Measurements from ENCODE around the gene MATN4.

MATN4 gene

DNA sequence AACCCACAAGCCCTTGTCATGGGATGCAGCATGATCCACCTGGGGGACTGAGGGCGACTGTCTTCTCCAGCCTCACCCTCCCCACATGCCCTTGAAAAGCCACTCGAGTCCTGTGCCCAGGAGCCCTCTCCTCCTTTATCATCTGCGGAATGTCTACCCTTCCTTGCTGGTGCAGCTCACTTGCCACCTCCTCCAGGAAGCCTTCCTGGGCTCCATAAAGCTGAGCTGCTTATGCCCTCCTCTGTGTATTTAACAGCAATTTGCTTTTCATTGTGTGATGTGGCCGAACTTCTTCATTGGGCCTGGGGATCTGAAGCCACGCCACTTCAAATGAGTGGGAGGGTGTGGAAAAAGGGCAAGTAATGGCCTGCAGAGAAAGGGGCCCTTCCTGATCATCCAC is 19.2 kb downstream of the MATN4 start:
- no peak for DNase-seq

GRCh38 chr20:45288376-45288775 is 19.7 kb downstream of the MATN4 start:
- DNase-seq: no peak

GRCh38 chr20:45283551-45284057 is 24.5 kb downstream of the MATN4 start:
- no peak for DNase-seq

DNA sequence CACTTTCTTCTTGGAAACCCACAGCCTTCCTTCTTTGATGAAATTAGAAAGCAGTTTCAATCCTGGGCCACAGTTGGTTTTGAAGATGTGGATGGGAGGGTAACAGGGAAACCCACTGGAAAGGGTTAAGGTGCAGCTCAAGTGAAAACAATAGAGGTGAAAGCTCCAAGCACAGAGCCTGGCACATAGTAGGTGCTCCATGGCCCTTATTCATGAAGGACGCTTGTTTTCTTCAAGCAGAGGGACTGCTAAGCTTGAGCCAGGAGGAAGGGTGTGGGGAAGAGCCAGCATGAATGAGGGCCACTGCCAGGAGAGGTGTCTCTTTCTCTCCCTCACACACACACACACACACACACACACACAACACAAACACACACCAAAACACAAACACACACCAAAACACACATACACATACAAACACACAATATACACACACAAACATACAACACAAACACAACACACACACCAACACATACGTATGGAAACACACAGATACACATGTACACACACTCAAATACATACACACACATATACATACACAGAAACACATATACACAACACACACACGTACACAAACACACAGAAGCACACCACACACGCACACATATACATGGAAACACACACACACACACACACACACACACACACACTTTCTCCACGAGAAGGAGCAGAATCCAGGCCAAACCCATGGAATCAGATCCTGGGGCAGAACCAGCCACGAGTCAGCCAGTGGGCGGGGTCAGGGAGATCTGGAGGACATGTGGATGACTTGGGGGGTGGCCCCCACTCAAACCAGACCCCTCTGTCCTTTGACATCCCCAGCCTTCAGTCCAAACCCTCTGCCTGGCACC is 25.2 kb downstream of the MATN4 start:
- no peak for DNase-seq

- no peak for DNase-seq
Observed at GRCh38 chr20:45279992-45280391, 28.1 kb downstream of the MATN4 start.

DNA sequence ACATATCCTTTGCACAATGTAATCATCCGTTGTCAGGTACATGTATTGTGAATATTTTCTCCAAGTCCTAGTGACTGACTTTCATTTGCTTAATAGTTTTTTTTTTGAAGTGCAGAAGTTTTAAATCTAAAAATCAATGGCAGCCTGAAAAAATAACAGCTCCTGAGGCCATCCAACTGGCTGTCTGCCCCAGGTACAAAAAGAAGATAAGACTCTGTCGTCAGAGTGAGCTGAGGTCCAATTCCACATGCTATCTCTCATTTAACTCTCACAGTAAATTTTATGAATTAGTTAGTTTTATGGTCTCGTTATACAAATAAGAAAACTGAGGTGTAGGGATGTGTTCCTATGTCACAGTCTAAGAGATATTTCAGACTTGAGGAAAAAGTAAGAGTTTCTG is 32.8 kb downstream of the MATN4 start:
- no peak for DNase-seq

GRCh38 chr20:45269754-45270270 is 38.3 kb downstream of the MATN4 start:
- DNase-seq: no peak

GRCh38 chr20:45269056-45269455 is 39.0 kb downstream of the MATN4 start:
- no peak for DNase-seq

GRCh38 chr20:45268531-45268930 is 39.6 kb downstream of the MATN4 start:
- no peak for DNase-seq

- no peak for DNase-seq
Observed at GRCh38 chr20:45266977-45267376, 41.1 kb downstream of the MATN4 start.

- no peak for DNase-seq
Observed at GRCh38 chr20:45263556-45264266, 44.4 kb downstream of the MATN4 start.

DNA sequence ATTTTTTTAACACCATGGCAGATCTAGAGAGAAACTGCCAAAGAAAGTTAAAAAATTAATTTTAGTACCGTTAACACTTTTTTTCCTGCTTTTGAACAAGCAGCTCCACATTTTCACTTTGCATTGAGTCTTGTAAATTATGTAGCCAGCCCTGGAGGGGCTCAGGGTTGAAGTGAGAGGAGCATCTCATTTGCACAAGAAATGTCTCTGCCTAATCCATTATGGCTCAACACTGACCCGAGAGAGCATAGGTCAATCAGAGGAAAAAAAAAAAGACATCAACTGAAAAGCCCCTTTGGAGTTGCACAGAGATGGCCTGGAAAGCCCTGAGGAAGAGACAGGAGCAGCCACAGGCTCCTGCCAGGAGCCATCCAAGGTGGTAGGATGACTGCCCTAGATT is 49.4 kb downstream of the MATN4 start:
- no peak for DNase-seq

- DNase-seq: no peak
Observed at GRCh38 chr20:45258259-45258658, 49.8 kb downstream of the MATN4 start.

DNA sequence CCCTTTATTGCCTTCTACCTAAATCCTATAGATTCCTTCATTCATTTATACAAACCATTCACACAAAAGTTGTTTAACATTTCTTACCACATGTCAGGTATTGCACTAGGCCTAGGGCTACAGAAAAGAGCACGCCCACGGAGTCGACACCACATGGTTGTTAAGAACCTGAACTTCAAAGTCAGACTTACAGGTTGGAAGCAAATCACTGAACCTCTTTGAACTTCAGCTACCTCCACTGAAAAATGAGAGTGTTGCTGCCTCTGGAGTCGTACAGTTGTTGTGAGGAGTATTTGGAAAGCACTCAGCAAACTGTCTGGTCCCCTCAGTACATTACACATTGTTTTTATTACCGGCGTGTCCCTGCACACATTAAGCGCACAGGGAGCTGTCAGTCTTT is 50.4 kb downstream of the MATN4 start:
- no peak for DNase-seq

DNA sequence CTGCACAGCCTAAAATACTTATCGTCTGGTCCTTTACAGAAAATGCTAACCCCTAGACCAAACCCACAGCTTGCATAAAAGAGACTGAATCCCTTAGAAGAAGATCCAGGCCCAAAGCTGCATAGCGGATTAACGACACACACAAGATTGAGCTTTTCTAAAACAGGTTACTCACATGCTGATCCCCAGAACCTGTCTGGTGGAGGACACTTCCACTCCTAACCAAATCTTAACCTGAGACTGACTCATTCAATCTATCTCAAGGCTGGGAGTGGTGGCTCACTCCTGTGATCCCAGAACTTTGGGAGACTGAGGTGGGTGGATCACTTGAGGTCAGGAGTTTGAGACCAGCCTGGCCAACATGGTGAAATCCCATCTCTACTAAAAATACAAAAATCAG is 50.9 kb downstream of the MATN4 start:
- DNase-seq: no peak

- no peak for DNase-seq
Observed at GRCh38 chr20:45254383-45255262, 53.5 kb downstream of the MATN4 start, which contains the start of gene SLPI. Gene SLPI (minus strand): TSS chr20:45254564. CDS start chr20:45254543, 21 bp downstream.

- DNase-seq: no peak
Observed at GRCh38 chr20:45253261-45253660, 54.8 kb downstream of the MATN4 start.

DNA sequence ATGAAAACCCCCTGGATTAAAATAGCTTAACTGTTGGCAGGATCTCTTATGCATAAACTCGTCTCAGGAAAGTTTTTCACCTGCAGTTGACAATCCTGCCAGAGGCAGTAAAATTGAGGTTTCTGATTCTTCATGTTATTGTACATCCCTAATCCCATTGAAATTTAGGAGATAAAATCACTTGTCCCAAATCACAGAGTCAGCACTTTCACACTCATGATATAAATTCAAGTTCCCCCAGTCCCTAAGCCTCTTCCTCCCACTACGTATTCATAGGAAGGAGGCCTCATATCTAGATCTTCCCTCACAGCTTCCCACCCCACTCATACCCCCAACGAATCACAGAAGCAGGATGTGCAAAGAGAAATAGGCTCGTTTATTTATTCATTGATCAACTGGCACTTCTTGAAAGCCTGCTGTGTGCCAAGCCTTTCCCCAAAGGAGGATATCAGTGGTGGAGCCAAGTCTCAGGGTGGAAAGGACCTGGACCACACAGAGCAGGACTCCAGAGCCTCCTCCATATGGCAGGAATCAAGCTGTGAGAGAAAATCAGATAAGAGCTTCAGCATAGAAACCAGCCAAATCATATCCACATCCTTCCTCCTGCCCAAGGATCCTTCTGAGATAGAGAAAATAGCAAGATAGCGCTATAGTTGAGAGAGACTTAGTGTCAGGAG is 56.1 kb downstream of the MATN4 start:
- DNase-seq: no peak

DNA sequence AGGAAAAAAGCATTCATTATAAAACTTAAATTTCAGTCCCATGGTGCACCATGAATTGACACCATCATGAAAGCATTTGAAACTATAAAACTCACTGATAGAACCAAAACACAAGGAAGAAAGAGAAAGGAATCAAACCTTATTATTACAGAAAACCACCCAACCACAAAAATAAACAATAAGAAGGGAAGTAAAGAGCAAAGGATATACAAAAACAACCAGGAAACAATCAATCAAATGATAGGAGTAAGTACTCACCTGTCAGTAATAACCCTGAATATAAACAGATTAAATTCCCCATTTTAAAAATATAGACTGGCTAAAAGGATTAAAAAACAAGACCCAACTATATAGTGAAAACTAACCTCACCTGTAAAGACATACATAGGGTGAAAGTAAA is 59.5 kb downstream of the MATN4 start:
- DNase-seq: no peak

GRCh38 chr20:45247865-45248264 is 60.2 kb downstream of the MATN4 start:
- no peak for DNase-seq

DNA sequence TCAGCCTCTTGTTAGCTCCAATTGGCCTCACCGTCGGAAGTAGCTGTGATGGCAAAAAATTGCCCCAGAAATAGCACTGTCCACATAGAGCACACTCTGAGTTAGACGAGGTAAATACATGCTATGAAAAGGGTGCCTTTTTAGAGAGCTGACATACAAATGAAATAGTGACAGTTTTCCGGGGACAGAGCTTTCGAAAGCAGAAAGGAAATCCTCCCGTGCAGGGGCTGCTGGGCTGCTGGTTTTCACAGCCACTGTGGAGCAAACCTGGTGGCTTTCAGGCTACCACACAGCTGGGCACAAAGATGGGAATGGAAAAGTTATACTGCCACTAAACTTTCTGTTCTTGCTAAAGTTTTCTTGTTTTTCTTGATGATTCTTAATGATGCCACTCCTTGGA is 62.0 kb downstream of the MATN4 start:
- DNase-seq: no peak
